Measurements from ENCODE around the gene C18orf63. TPM values are rescaled to one million over a fixed set of nuclear protein-coding genes. Genes with fewer than 3 reads are reported as not detected.

The C18orf63 gene
- total RNA-seq, 2 experiments from 2014 or later = not detected

GRCh38 chr18:74277296-74277695 is 38.3 kb upstream of the C18orf63 start:
- Histone ChIP-seq H3K36me3 (ENCODE audit: insufficient read depth, low read length) (no peaks in the 10 kb centered on the region), H3K9me2 (ENCODE audit: insufficient read depth, low read length) (no peaks in the 10 kb centered on the region), H2AFZ (ENCODE audit: low read length) (no peak overlapping the region), H4K20me1 (ENCODE audit: insufficient read depth, low read length) (no peaks in the 10 kb centered on the region), H3K4me2 (ENCODE audit: low read length) (no peak overlapping the region), H3K27ac (ENCODE audit: low read depth, low read length, poor library complexity, severe bottlenecking) (no peak overlapping the region), H3K9me3 (ENCODE audit: low read length) (no peaks in the 10 kb centered on the region), H3K4me3 (ENCODE audit: low read depth, low read length, poor library complexity, severe bottlenecking) (no peak overlapping the region), H3K4me1 (ENCODE audit: insufficient read depth, low read length, poor library complexity, severe bottlenecking) (no peaks in the 10 kb centered on the region), H3K79me2 (ENCODE audit: insufficient read depth, low read depth, low read length) (no peaks in the 10 kb centered on the region)
- CTCF ChIA-PET (ENCODE audit: unreplicated experiment) = no interaction called here
- TF ChIP-seq CTCF (conservative IDR thresholded peaks at IDR 0.05; ENCODE audit: low read length) = no peak
- no peak for TF ChIP-seq EZH2phosphoT487 (IDR thresholded peaks at IDR 0.05; ENCODE audit: borderline replicate concordance, low read depth, low read length)
- no TSS peak for BruUV-seq (replicated peaks)
- no peak for DNase-seq (ENCODE audit: low spot score)
- POLR2A ChIA-PET = no interaction called here
- intact Hi-C loops (cut with micrococcal nuclease; ENCODE audit: unreplicated experiment) = no loop called here

GRCh38 chr18:74278058-74278457 is 37.6 kb upstream of the C18orf63 start:
- Histone ChIP-seq H3K36me3 (ENCODE audit: insufficient read depth, low read length) (no peaks in the 10 kb centered on the region), H3K9me3 (ENCODE audit: low read length) (no peaks in the 10 kb centered on the region), H3K4me2 (ENCODE audit: low read length) (no peak overlapping the region), H2AFZ (ENCODE audit: low read length) (no peak overlapping the region), H3K4me3 (ENCODE audit: low read depth, low read length, poor library complexity, severe bottlenecking) (no peak overlapping the region), H4K20me1 (ENCODE audit: insufficient read depth, low read length) (no peaks in the 10 kb centered on the region), H3K4me1 (ENCODE audit: insufficient read depth, low read length, poor library complexity, severe bottlenecking) (no peaks in the 10 kb centered on the region), H3K9me2 (ENCODE audit: insufficient read depth, low read length) (no peaks in the 10 kb centered on the region), H3K27ac (ENCODE audit: low read depth, low read length, poor library complexity, severe bottlenecking) (no peak overlapping the region), H3K79me2 (ENCODE audit: insufficient read depth, low read depth, low read length) (no peaks in the 10 kb centered on the region)
- TF ChIP-seq CTCF (conservative IDR thresholded peaks at IDR 0.05; ENCODE audit: low read length) (no peak), EZH2phosphoT487 (IDR thresholded peaks at IDR 0.05; ENCODE audit: borderline replicate concordance, low read depth, low read length) (no peak)
- POLR2A ChIA-PET = no interaction called here
- BruUV-seq (replicated peaks) = no TSS peak
- CTCF ChIA-PET (ENCODE audit: unreplicated experiment) = no interaction called here
- no peak for DNase-seq (ENCODE audit: low spot score)
- intact Hi-C loops (cut with micrococcal nuclease; ENCODE audit: unreplicated experiment) = no loop called here

- Histone ChIP-seq H3K4me2 (ENCODE audit: low read length) (no peak overlapping the region), H3K27ac (ENCODE audit: low read depth, low read length, poor library complexity, severe bottlenecking) (no peak overlapping the region), H3K4me3 (ENCODE audit: low read depth, low read length, poor library complexity, severe bottlenecking) (no peak overlapping the region), H4K20me1 (ENCODE audit: insufficient read depth, low read length) (no peaks in the 10 kb centered on the region), H3K9me2 (ENCODE audit: insufficient read depth, low read length) (no peaks in the 10 kb centered on the region), H3K4me1 (ENCODE audit: insufficient read depth, low read length, poor library complexity, severe bottlenecking) (no peaks in the 10 kb centered on the region), H3K36me3 (ENCODE audit: insufficient read depth, low read length) (no peaks in the 10 kb centered on the region), H3K79me2 (ENCODE audit: insufficient read depth, low read depth, low read length) (no peaks in the 10 kb centered on the region), H3K9me3 (ENCODE audit: low read length) (no peaks in the 10 kb centered on the region), H2AFZ (ENCODE audit: low read length) (no peak overlapping the region)
- no TSS peak for BruUV-seq (replicated peaks)
- ChIA-PET CTCF (ENCODE audit: unreplicated experiment) (no interaction called here), POLR2A (no interaction called here)
- no peak for DNase-seq (ENCODE audit: low spot score)
- TF ChIP-seq EZH2phosphoT487 (IDR thresholded peaks at IDR 0.05; ENCODE audit: borderline replicate concordance, low read depth, low read length) (no peak), CTCF (conservative IDR thresholded peaks at IDR 0.05; ENCODE audit: low read length) (no peak)
- intact Hi-C loops (cut with micrococcal nuclease; ENCODE audit: unreplicated experiment) = no loop called here
Measured at GRCh38 chr18:74278983-74279382, 36.7 kb upstream of the C18orf63 start.

Measured in OCI-LY7 (cell line).